GM12878 (cell line): Measurements from ENCODE around the gene CMSS1.

Source experiments
- BHLHE40 ChIP-seq, 2 experiments: fragments of 450-650 bp in 1 of 2; IDR thresholded peaks; 2 replicates each; pipeline ENCODE4 v1.6.1; 2011 to 2017; ENCODE audit warnings: low read depth in 2 of 2, borderline replicate concordance in 1 of 2, improper control_type of control experiment in 1 of 2, low read length in 1 of 2, mild to moderate bottlenecking in 1 of 2
- CHD1 ChIP-seq: IDR thresholded peaks from 2 replicates; pipeline ENCODE4 v1.6.1; 2012; ENCODE audit warnings: low read depth, low read length, improper control_type of control experiment
- EZH2 ChIP-seq: IDR thresholded peaks from 2 replicates; pipeline ENCODE4 v1.6.1; 2012; ENCODE audit warnings: low read depth, mild to moderate bottlenecking, control low read depth, inconsistent platforms, low read length, borderline replicate concordance; ENCODE audit not compliant: control insufficient read depth
- POLR2A ChIP-seq: IDR thresholded peaks from 2 replicates; pipeline ENCODE4 v1.6.1; 2011; ENCODE audit warnings: low read depth, mild to moderate bottlenecking, low read length
- POLR2AphosphoS5 ChIP-seq: IDR thresholded peaks from 2 replicates; pipeline ENCODE4 v1.6.1; 2011; ENCODE audit warnings: mild to moderate bottlenecking, low read length, inconsistent platforms
- SUZ12 ChIP-seq: fragments of 200-600 bp; sonication (generic); IDR thresholded peaks from one replicate; pipeline ENCODE4 v1.6.1; 2018; ENCODE audit warnings: antibody characterized with exemption, mild to moderate bottlenecking; ENCODE audit not compliant: unreplicated experiment
- TAF1 ChIP-seq: IDR thresholded peaks from 2 replicates; pipeline ENCODE4 v1.6.1; 2011; ENCODE audit warnings: mild to moderate bottlenecking, low read depth, low read length, borderline replicate concordance
- TF ChIP-seq, protein P1 (sequence below), 3 experiments: IDR thresholded peaks in 2 of 3; conservative IDR thresholded peaks in 1 of 3; 2 replicates each; pipeline ENCODE4 v1.5.1; 2011; ENCODE audit warnings: low read depth in 3 of 3, low read length in 3 of 3, mild to moderate bottlenecking in 3 of 3, control low read depth in 2 of 3, moderate library complexity in 2 of 3, inconsistent platforms in 1 of 3, mixed read lengths in 1 of 3; ENCODE audit not compliant: control insufficient read depth in 2 of 3, insufficient read depth in 1 of 3; ENCODE audit errors: extremely low read depth in 1 of 3

DNA sequence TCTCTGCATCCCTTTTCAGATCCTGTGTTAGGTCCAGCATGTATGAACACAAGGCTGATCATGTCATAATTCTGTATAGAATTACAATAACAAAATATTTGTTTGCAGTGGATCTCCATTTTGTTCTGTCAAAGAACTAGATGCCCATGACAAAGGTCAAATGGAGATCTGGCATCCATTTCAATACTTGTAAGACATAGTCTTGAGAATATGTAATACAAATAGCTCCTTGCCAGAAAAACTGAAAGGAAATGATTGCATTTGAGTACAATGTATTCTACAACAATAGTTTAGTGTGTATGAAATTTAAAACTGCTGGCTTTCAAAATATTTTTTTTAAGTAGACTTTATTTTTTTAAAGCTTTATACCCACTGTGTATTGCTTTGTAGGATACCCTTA, 101.1 kb downstream of the CMSS1 start:
- TF ChIP-seq POLR2A (no peak), BHLHE40 (IDR thresholded peaks at IDR 0.05; ENCODE audit: borderline replicate concordance in 1 of 2, low read depth in 2 of 2, low read length in 1 of 2) (no peak), CHD1 (no peak), EZH2 (no peak), POLR2AphosphoS5 (no peak), SUZ12 (no peak), TAF1 (no peak)
- TF ChIP-seq, protein P1, sequence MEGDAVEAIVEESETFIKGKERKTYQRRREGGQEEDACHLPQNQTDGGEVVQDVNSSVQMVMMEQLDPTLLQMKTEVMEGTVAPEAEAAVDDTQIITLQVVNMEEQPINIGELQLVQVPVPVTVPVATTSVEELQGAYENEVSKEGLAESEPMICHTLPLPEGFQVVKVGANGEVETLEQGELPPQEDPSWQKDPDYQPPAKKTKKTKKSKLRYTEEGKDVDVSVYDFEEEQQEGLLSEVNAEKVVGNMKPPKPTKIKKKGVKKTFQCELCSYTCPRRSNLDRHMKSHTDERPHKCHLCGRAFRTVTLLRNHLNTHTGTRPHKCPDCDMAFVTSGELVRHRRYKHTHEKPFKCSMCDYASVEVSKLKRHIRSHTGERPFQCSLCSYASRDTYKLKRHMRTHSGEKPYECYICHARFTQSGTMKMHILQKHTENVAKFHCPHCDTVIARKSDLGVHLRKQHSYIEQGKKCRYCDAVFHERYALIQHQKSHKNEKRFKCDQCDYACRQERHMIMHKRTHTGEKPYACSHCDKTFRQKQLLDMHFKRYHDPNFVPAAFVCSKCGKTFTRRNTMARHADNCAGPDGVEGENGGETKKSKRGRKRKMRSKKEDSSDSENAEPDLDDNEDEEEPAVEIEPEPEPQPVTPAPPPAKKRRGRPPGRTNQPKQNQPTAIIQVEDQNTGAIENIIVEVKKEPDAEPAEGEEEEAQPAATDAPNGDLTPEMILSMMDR (IDR thresholded peaks at IDR 0.05 in 2 of 3, conservative IDR thresholded peaks at IDR 0.05 in 1 of 3; ENCODE audit: control insufficient read depth in 2 of 3, extremely low read depth in 1 of 3, insufficient read depth in 1 of 3, low read depth in 3 of 3, low read length in 3 of 3) = no peak
